Ureter (tissue), 1 donor: ENCODE results near the gene FXYD5. TPM values are rescaled to one million over a fixed set of nuclear protein-coding genes. Genes with fewer than 3 reads are reported as not detected.

Source experiments
- DNase-seq: peaks from one replicate; pipeline ENCODE4 v3.0.0-alpha.2; 2020; ENCODE audit warnings: low spot score
- total RNA-seq: library from RNA; stranded (reverse); gene quantifications from one replicate; pipeline ENCODE4 v1.2.4, GENCODE V29; 2023
- donor health status: DM: yes; HTN: yes; CAD: no.

Gene FXYD5
- total RNA-seq, 1 donor from 2014 or later = 136 TPM

GRCh38 chr19:35212241-35212640, 57.7 kb downstream of the FXYD5 start:
- no peak for DNase-seq

GRCh38 chr19:35213663-35214632, 59.4 kb downstream of the FXYD5 start:
- peak; percentile 90 for DNase-seq

- DNase-seq = no peak
Observed at GRCh38 chr19:35214766-35215422, 60.4 kb downstream of the FXYD5 start.

GRCh38 chr19:35216016-35216832, 61.7 kb downstream of the FXYD5 start:
- DNase-seq = no peak

GRCh38 chr19:35216833-35217648, 62.5 kb downstream of the FXYD5 start:
- DNase-seq = no peak

GRCh38 chr19:35217649-35217990, 63.1 kb downstream of the FXYD5 start:
- no peak for DNase-seq

GRCh38 chr19:35219008-35219407, 64.5 kb downstream of the FXYD5 start:
- DNase-seq = no peak

Other genes with a start within 250 kb of the FXYD5 start
- gene ZNF30, start 227.8 kb upstream of the FXYD5 start, total RNA-seq = 4.6 TPM
- gene ZNF792, start 190.5 kb upstream of the FXYD5 start, total RNA-seq = 10.2 TPM
- gene GRAMD1A, start 154.4 kb upstream of the FXYD5 start, total RNA-seq = 71.3 TPM
- 9.8 TPM for gene SCN1B, start 124.3 kb upstream of the FXYD5 start, total RNA-seq
- 0.73 TPM for gene HPN, start 113.0 kb upstream of the FXYD5 start, total RNA-seq
- gene FXYD3, start 38.9 kb upstream of the FXYD5 start, total RNA-seq = 434 TPM
- gene LGI4, start 19.7 kb upstream of the FXYD5 start, total RNA-seq = 15.5 TPM
- gene FXYD1, start 15.9 kb upstream of the FXYD5 start, total RNA-seq = 50.2 TPM
- gene FXYD7, start 11.5 kb upstream of the FXYD5 start, total RNA-seq = 0.62 TPM
- gene FAM187B, start 74.0 kb downstream of the FXYD5 start, total RNA-seq = not detected
- gene LSR, start 94.3 kb downstream of the FXYD5 start, total RNA-seq = 55.2 TPM
- gene USF2, start 114.2 kb downstream of the FXYD5 start, total RNA-seq = 113 TPM
- 1.2 TPM for gene HAMP, start 127.8 kb downstream of the FXYD5 start, total RNA-seq
- not detected for gene MAG, start 137.4 kb downstream of the FXYD5 start, total RNA-seq
- 4.2 TPM for gene CD22, start 174.5 kb downstream of the FXYD5 start, total RNA-seq
- gene FFAR1, start 193.2 kb downstream of the FXYD5 start, total RNA-seq = not detected
- not detected for gene FFAR3, start 203.7 kb downstream of the FXYD5 start, total RNA-seq
- gene GPR42, start 216.3 kb downstream of the FXYD5 start, total RNA-seq = not detected